HCT116 (cell line): ENCODE data around the gene ARHGEF17. TPM values are rescaled to one million over a fixed set of nuclear protein-coding genes. Genes with fewer than 3 reads are reported as not detected.

ENCODE experiments used
- ATAC-seq: fragments of 200-7000 bp; cut with Tn5 transposase; 2 replicates; pipeline ENCODE4 v1.9.1; 2020; ENCODE audit warnings: mild to moderate bottlenecking, moderate library complexity
- BruUV-seq: library from RNA; stranded (reverse); fragments of 400-500 nt; replicated peaks from 2 replicates; lab custom pipeline; 2021; lab: Mats Ljungman, UMichigan
- CTCF ChIA-PET: fragments of 300-600 bp; sonication (Branson Sonifier 250); formaldehyde crosslinking; loops from one replicate; lab custom pipeline; 2021; ENCODE audit warnings: antibody characterized with exemption; lab: Charles Lee
- POLR2A ChIA-PET: fragments of 300-600, 350-600 bp; sonication (Branson Sonifier 250); formaldehyde crosslinking; loops from one replicate; lab custom pipeline; 2021; ENCODE audit warnings: antibody characterized with exemption; lab: Charles Lee
- RAD21 ChIA-PET, 2 experiments: fragments of 300-600 bp; sonication (Branson Sonifier 250); formaldehyde crosslinking; loops; one replicate each; lab custom pipeline; 2023; ENCODE audit warnings: low total read pairs in 2 of 2; ENCODE audit not compliant: uncharacterized antibody in 2 of 2, unreplicated experiment in 2 of 2, low non-redundant PET in 1 of 2; lab: Charles Lee
- DNase-seq: peaks from one replicate; pipeline ENCODE4 v3.0.0-alpha.2; 2010; ENCODE audit warnings: low read depth, low spot score
- H2AFZ ChIP-seq: fragments of 200-600 bp; shearing (Covaris generic), sonication (generic); 2 replicates; pipeline ENCODE4 v1.6.1; 2017; ENCODE audit warnings: low read depth, mixed run types, mixed read lengths, antibody characterized with exemption, low read length; ENCODE audit not compliant: poor library complexity, severe bottlenecking
- H3K27ac ChIP-seq: 2 replicates; pipeline ENCODE4 v1.5.1; 2012; ENCODE audit warnings: low read depth, low read length
- H3K27me3 ChIP-seq: fragments of 200-600 bp; sonication (generic); 2 replicates; pipeline ENCODE4 v1.6.1; 2016; ENCODE audit warnings: mixed run types, low read length, mixed read lengths; ENCODE audit not compliant: insufficient read depth
- H3K36me3 ChIP-seq, 2 experiments: fragments of 200-500 bp in 1 of 2; fragments of 200-600 bp in 1 of 2; sonication (Bioruptor generic) in 1 of 2; sonication (generic) in 1 of 2; 2 replicates each; pipeline versions ENCODE4 v1.5.1 to v1.6.1; 2014 to 2016; ENCODE audit warnings: low read length in 2 of 2, inconsistent platforms in 1 of 2, mixed read lengths in 1 of 2, mixed run types in 1 of 2; ENCODE audit not compliant: insufficient read depth in 2 of 2, control insufficient read depth in 1 of 2
- H3K4me1 ChIP-seq, 2 experiments: fragments of 200-600 bp in 1 of 2; sonication (generic) in 1 of 2; 2 replicates each; pipeline versions ENCODE4 v1.5.1 to v1.6.1; 2012 to 2017; ENCODE audit warnings: low read length in 2 of 2, inconsistent platforms in 1 of 2, mild to moderate bottlenecking in 1 of 2, mixed read lengths in 1 of 2, mixed run types in 1 of 2, moderate library complexity in 1 of 2; ENCODE audit not compliant: insufficient read depth in 2 of 2, control insufficient read depth in 1 of 2
- H3K4me2 ChIP-seq: fragments of 200-600 bp; sonication (generic); 2 replicates; pipeline ENCODE4 v1.6.1; 2017; ENCODE audit warnings: mixed run types, low read length, mixed read lengths
- H3K4me3 ChIP-seq, 2 experiments: fragments of 200-600 bp in 1 of 2; sonication (generic) in 1 of 2; replicated peaks in 1 of 2; 2 replicates each; pipeline ENCODE4 v1.5.1; 2011 to 2016; ENCODE audit warnings: low read length in 2 of 2, control low read depth in 1 of 2, low read depth in 1 of 2, mild to moderate bottlenecking in 1 of 2, mixed read lengths in 1 of 2, mixed run types in 1 of 2
- H3K79me2 ChIP-seq: fragments of 200-600 bp; sonication (generic); 2 replicates; pipeline ENCODE4 v1.6.1; 2017; ENCODE audit warnings: mild to moderate bottlenecking, mixed run types, low read length, moderate library complexity, mixed read lengths; ENCODE audit not compliant: insufficient read depth
- H3K9ac ChIP-seq: fragments of 200-600 bp; sonication (generic); 2 replicates; pipeline ENCODE4 v1.6.1; 2016; ENCODE audit warnings: low read length, mixed read lengths
- H3K9me2 ChIP-seq: fragments of 200-600 bp; sonication (generic), shearing (Covaris generic); 2 replicates; pipeline ENCODE4 v1.6.1; 2017; ENCODE audit warnings: mixed run types, mild to moderate bottlenecking, moderate library complexity; ENCODE audit not compliant: insufficient read depth
- H3K9me3 ChIP-seq, 2 experiments: fragments of 200-500 bp in 1 of 2; fragments of 200-600 bp in 1 of 2; sonication (Bioruptor generic) in 1 of 2; sonication (generic) in 1 of 2; 2 replicates each; pipeline ENCODE4 v1.6.1; 2014 to 2017; ENCODE audit warnings: low read length in 2 of 2, mixed read lengths in 2 of 2, inconsistent platforms in 1 of 2, low read depth in 1 of 2, mild to moderate bottlenecking in 1 of 2, mixed run types in 1 of 2, moderate library complexity in 1 of 2; ENCODE audit not compliant: control insufficient read depth in 1 of 2, insufficient read depth in 1 of 2
- H4K20me1 ChIP-seq: fragments of 200-600 bp; sonication (generic), shearing (Covaris generic); 2 replicates; pipeline ENCODE4 v1.6.1; 2017; ENCODE audit warnings: mixed run types, mild to moderate bottlenecking, moderate library complexity; ENCODE audit not compliant: insufficient read depth
- CEBPB ChIP-seq: IDR thresholded peaks from 2 replicates; pipeline ENCODE4 v1.6.1; 2012; ENCODE audit warnings: low read depth
- EGR1 ChIP-seq: IDR thresholded peaks from 2 replicates; pipeline ENCODE4 v1.6.1; 2012; ENCODE audit warnings: low read depth
- RAD21 ChIP-seq: IDR thresholded peaks from 2 replicates; pipeline ENCODE4 v1.6.1; 2012; ENCODE audit warnings: low read depth, mild to moderate bottlenecking
- SIN3A ChIP-seq: IDR thresholded peaks from 2 replicates; pipeline ENCODE4 v1.6.1; 2012; ENCODE audit warnings: low read depth
- SP1 ChIP-seq: IDR thresholded peaks from 2 replicates; pipeline ENCODE4 v1.6.1; 2012; ENCODE audit warnings: low read depth
- TCF7L2 ChIP-seq: IDR thresholded peaks from 2 replicates; pipeline ENCODE4 v1.7.0; 2011; ENCODE audit warnings: borderline replicate concordance, inconsistent platforms; ENCODE audit not compliant: insufficient read depth, insufficient read length; ENCODE audit errors: extremely low read depth
- YY1 ChIP-seq: IDR thresholded peaks from 2 replicates; pipeline ENCODE4 v1.6.1; 2011; ENCODE audit warnings: low read length, low read depth, moderate library complexity, mild to moderate bottlenecking; ENCODE audit not compliant: insufficient replicate concordance; ENCODE audit errors: extremely low read depth
- ZFX ChIP-seq: fragments of 450-650 bp; IDR thresholded peaks from 2 replicates; pipeline ENCODE4 v1.6.1; 2017
- intact Hi-C: fragments of 100-400 bp; cut with micrococcal nuclease; formaldehyde crosslinking; loops from 2 replicates; pipeline ENCODE4 v1.10.0; 2022
- total RNA-seq: library from RNA; stranded (reverse); gene quantifications from one replicate; pipeline ENCODE4 v1.2.1, GENCODE V29; 2021; ENCODE audit not compliant: unreplicated experiment
- TF ChIP-seq, protein P1 (sequence below): IDR thresholded peaks from 2 replicates; pipeline ENCODE4 v1.6.1; 2012
- TF ChIP-seq, protein P2 (sequence below), 3 experiments: fragments of 200-600 bp in 1 of 3; sonication (generic) in 1 of 3; IDR thresholded peaks in 2 of 3; conservative IDR thresholded peaks in 1 of 3; 2 replicates each; pipeline ENCODE4 v1.5.1; 2012 to 2017; ENCODE audit warnings: low read depth in 2 of 3, low read length in 2 of 3, antibody characterized with exemption in 1 of 3, borderline replicate concordance in 1 of 3, control low read depth in 1 of 3, mild to moderate bottlenecking in 1 of 3, mixed read lengths in 1 of 3, mixed run types in 1 of 3, moderate library complexity in 1 of 3; ENCODE audit not compliant: insufficient read depth in 1 of 3
- TF ChIP-seq, protein P3 (sequence below): IDR thresholded peaks from 2 replicates; pipeline ENCODE4 v1.6.1; 2011; ENCODE audit warnings: mild to moderate bottlenecking, low read length, moderate library complexity; ENCODE audit not compliant: insufficient replicate concordance; ENCODE audit errors: extremely low read depth
- TF ChIP-seq, protein P4 (sequence below): IDR thresholded peaks from 2 replicates; pipeline ENCODE4 v1.6.1; 2012

The ARHGEF17 gene
- total RNA-seq, 1 experiment from 2014 or later, result 18.2 TPM

GRCh38 chr11:73275381-73275750 lies 32.7 kb upstream of the ARHGEF17 start:
- Histone ChIP-seq H3K9ac (no peak overlapping the region), H3K9me2 (no peaks in the 10 kb centered on the region), H3K27ac (no peak overlapping the region), H3K4me3 (no peak overlapping the region), H3K4me1 (peaks cover 0 to 9% of the 10 kb centered on the region in 2 experiments; a peak in 2 of 4 replicates), H3K79me2 (no peaks in the 10 kb centered on the region)
- CTCF ChIA-PET, result no interaction called here
- TF ChIP-seq EGR1, result no peak
- no peak for TF ChIP-seq SP1
- no peak for TF ChIP-seq SIN3A
- no peak for TF ChIP-seq YY1
- TF ChIP-seq RAD21, result no peak
- TF ChIP-seq CEBPB, result no peak
- TF ChIP-seq, protein P1, sequence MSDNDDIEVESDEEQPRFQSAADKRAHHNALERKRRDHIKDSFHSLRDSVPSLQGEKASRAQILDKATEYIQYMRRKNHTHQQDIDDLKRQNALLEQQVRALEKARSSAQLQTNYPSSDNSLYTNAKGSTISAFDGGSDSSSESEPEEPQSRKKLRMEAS, result no peak
- TF ChIP-seq, protein P2, sequence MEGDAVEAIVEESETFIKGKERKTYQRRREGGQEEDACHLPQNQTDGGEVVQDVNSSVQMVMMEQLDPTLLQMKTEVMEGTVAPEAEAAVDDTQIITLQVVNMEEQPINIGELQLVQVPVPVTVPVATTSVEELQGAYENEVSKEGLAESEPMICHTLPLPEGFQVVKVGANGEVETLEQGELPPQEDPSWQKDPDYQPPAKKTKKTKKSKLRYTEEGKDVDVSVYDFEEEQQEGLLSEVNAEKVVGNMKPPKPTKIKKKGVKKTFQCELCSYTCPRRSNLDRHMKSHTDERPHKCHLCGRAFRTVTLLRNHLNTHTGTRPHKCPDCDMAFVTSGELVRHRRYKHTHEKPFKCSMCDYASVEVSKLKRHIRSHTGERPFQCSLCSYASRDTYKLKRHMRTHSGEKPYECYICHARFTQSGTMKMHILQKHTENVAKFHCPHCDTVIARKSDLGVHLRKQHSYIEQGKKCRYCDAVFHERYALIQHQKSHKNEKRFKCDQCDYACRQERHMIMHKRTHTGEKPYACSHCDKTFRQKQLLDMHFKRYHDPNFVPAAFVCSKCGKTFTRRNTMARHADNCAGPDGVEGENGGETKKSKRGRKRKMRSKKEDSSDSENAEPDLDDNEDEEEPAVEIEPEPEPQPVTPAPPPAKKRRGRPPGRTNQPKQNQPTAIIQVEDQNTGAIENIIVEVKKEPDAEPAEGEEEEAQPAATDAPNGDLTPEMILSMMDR (IDR thresholded peaks at IDR 0.05 in 2 of 3, conservative IDR thresholded peaks at IDR 0.05 in 1 of 3; ENCODE audit: borderline replicate concordance in 1 of 3, insufficient read depth in 1 of 3, low read depth in 2 of 3, low read length in 2 of 3), result no peak
- no peak for TF ChIP-seq TCF7L2
- TF ChIP-seq ZFX, result no peak
- TF ChIP-seq, protein P3, sequence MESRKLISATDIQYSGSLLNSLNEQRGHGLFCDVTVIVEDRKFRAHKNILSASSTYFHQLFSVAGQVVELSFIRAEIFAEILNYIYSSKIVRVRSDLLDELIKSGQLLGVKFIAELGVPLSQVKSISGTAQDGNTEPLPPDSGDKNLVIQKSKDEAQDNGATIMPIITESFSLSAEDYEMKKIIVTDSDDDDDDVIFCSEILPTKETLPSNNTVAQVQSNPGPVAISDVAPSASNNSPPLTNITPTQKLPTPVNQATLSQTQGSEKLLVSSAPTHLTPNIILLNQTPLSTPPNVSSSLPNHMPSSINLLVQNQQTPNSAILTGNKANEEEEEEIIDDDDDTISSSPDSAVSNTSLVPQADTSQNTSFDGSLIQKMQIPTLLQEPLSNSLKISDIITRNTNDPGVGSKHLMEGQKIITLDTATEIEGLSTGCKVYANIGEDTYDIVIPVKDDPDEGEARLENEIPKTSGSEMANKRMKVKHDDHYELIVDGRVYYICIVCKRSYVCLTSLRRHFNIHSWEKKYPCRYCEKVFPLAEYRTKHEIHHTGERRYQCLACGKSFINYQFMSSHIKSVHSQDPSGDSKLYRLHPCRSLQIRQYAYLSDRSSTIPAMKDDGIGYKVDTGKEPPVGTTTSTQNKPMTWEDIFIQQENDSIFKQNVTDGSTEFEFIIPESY, result no peak
- TF ChIP-seq, protein P4, sequence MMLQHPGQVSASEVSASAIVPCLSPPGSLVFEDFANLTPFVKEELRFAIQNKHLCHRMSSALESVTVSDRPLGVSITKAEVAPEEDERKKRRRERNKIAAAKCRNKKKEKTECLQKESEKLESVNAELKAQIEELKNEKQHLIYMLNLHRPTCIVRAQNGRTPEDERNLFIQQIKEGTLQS, result no peak
- TF ChIP-seq, all 23 proteins: peak for 0
- no peaks in the 10 kb centered on the region for H3K9me3 ChIP-seq
- no peak for ATAC-seq
- H3K4me2 ChIP-seq, result no peak overlapping the region
- no peaks in the 10 kb centered on the region for H4K20me1 ChIP-seq
- no peaks in the 10 kb centered on the region for H3K36me3 ChIP-seq
- ChIA-PET POLR2A (no interaction called here), RAD21 (no interaction called here)
- intact Hi-C loops, result no loop called here
- DNase-seq, result no peak
- no peaks in the 10 kb centered on the region for H3K27me3 ChIP-seq
- no peak overlapping the region for H2AFZ ChIP-seq
- BruUV-seq, result no TSS peak
